Tibial nerve (tissue), 4 donors: Measurements from ENCODE around the gene TSPAN16. TPM values are rescaled to one million over a fixed set of nuclear protein-coding genes. Genes with fewer than 3 reads are reported as not detected.

Source experiments
- DNase-seq, 2 donors: peaks; one replicate each; pipeline ENCODE4 v3.0.0-alpha.2; 2019; ENCODE audit warnings: low spot score in 2 of 2
- H3K27ac ChIP-seq, 4 donors: fragments of 200-600 bp; sonication (generic) in 3 of 4; one replicate each; pipeline ENCODE4 v1.5.1; 2017 to 2019; ENCODE audit warnings: mild to moderate bottlenecking in 1 of 4
- H3K27me3 ChIP-seq, 2 donors: fragments of 200-600 bp; sonication (generic) in 1 of 2; one replicate each; pipeline versions ENCODE4 v1.5.1 to v1.6.0; 2017 to 2019
- H3K36me3 ChIP-seq, 3 donors: fragments of 200-600 bp; sonication (generic); one replicate each; pipeline ENCODE4 v1.5.1; 2018 to 2019
- H3K4me1 ChIP-seq, 4 donors: fragments of 200-600 bp; sonication (generic) in 3 of 4; one replicate each; pipeline ENCODE4 v1.5.1; 2017 to 2019
- H3K4me3 ChIP-seq, 4 donors: fragments of 200-600 bp; sonication (generic) in 3 of 4; one replicate each; pipeline ENCODE4 v1.5.1; 2017 to 2019; ENCODE audit warnings: mild to moderate bottlenecking in 1 of 4, moderate library complexity in 1 of 4
- H3K9me3 ChIP-seq, 4 donors: fragments of 200-600 bp; sonication (generic) in 3 of 4; one replicate each; pipeline ENCODE4 v1.5.1; 2017 to 2019
- EP300 ChIP-seq, 2 donors: sonication (generic); formaldehyde crosslinking; IDR thresholded peaks; one replicate each; pipeline ENCODE4 v1.6.1; 2017; ENCODE audit warnings: antibody characterized with exemption in 2 of 2, mild to moderate bottlenecking in 1 of 2
- POLR2A ChIP-seq, 2 donors: fragments of 450-650 bp; IDR thresholded peaks; one replicate each; pipeline ENCODE4 v1.6.1; 2017; ENCODE audit warnings: antibody characterized with exemption in 2 of 2, mild to moderate bottlenecking in 2 of 2, moderate library complexity in 2 of 2
- WGBS, 2 donors: methylation state at CpG; one replicate each; pipeline ENCODE4 v1.1.5; 2018; 5-methylcytosine and 5-hydroxymethylcytosine counted together
- total RNA-seq, 4 donors: library from RNA; depleted of rRNA; stranded (reverse); fragments of >200 nt; gene quantifications; one replicate each; pipeline ENCODE4 v1.1.0, GENCODE V29; 2016
- TF ChIP-seq, protein P1 (sequence below), 5 experiments: fragments of 200-600 bp in 3 of 5; fragments of 450-650 bp in 2 of 5; sonication (generic) in 3 of 5; IDR thresholded peaks; one replicate each; pipeline ENCODE4 v1.5.1; 2016 to 2019; ENCODE audit warnings: antibody characterized with exemption in 5 of 5, mild to moderate bottlenecking in 3 of 5, moderate library complexity in 2 of 5

TSPAN16 gene
- total RNA-seq, 4 donors from 2014 or later, result not detected

- Histone ChIP-seq H3K9me3 (no peaks in the 10 kb centered on the region), H3K4me3 (no peak overlapping the region), H3K27me3 (no peaks in the 10 kb centered on the region), H3K36me3 (no peaks in the 10 kb centered on the region), H3K27ac (no peak overlapping the region), H3K4me1 (peaks cover 0 to 14% (median 2%) of the 10 kb centered on the region in 4 donors)
- 85 to 88% methylated on average over 10 of the region's 10 CpGs for WGBS, 2 donors
- TF ChIP-seq, protein P1, sequence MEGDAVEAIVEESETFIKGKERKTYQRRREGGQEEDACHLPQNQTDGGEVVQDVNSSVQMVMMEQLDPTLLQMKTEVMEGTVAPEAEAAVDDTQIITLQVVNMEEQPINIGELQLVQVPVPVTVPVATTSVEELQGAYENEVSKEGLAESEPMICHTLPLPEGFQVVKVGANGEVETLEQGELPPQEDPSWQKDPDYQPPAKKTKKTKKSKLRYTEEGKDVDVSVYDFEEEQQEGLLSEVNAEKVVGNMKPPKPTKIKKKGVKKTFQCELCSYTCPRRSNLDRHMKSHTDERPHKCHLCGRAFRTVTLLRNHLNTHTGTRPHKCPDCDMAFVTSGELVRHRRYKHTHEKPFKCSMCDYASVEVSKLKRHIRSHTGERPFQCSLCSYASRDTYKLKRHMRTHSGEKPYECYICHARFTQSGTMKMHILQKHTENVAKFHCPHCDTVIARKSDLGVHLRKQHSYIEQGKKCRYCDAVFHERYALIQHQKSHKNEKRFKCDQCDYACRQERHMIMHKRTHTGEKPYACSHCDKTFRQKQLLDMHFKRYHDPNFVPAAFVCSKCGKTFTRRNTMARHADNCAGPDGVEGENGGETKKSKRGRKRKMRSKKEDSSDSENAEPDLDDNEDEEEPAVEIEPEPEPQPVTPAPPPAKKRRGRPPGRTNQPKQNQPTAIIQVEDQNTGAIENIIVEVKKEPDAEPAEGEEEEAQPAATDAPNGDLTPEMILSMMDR (IDR thresholded peaks at IDR 0.05), result no peak
- TF ChIP-seq EP300 (IDR thresholded peaks at IDR 0.05) (no peak), POLR2A (IDR thresholded peaks at IDR 0.05) (no peak)
- DNase-seq, result no peak
These were observed 28.5 kb upstream of the TSPAN16 start for GRCh38 chr19:11267316-11268085.

DNA sequence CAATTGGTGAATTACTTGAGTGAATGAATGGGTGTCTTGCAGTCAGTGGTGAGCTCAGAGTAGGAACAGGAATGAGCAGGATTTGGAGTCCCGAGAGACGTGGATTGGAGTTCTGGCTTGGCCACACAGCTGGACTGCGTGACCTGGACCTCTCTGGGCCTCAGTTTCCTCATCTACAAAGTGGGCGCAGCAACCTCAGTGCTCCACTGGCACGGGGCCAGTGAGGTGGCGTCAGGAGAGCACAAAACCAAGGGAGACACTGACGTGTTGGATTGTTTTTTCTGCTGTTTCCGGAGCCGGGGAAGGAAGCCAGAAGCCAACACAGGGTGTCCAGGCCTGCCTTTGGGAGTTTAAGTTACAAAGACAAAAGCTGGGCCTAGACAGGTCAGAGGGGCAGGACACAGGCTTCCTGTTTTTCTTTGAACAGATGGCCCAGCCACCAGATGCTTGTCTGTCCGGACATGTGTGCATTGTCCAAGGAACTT lies 27.1 kb upstream of the TSPAN16 start:
- Histone ChIP-seq H3K9me3 (no peaks in the 10 kb centered on the region), H3K36me3 (no peaks in the 10 kb centered on the region), H3K27me3 (no peaks in the 10 kb centered on the region), H3K4me3 (no peak overlapping the region), H3K27ac (peak overlapping the region in 2 of 4 donors; percentile 3 to 48), H3K4me1 (peaks cover 0 to 10% (median 0%) of the 10 kb centered on the region in 4 donors)
- 32 to 44% methylated on average over 10 of the region's 10 CpGs for WGBS, 2 donors
- TF ChIP-seq, protein P1 (IDR thresholded peaks at IDR 0.05), result no peak
- no peak for TF ChIP-seq POLR2A (IDR thresholded peaks at IDR 0.05)
- peak; percentile 23 to 86 for TF ChIP-seq EP300 (IDR thresholded peaks at IDR 0.05)
- peak; percentile 41 to 57 for DNase-seq

GRCh38 chr19:11269408-11269807 lies 26.6 kb upstream of the TSPAN16 start:
- peak overlapping the region in 2 of 4 donors; percentile 3 to 48 for H3K27ac ChIP-seq
- DNase-seq, result no peak
- TF ChIP-seq, protein P1 (IDR thresholded peaks at IDR 0.05), result no peak
- no peak for TF ChIP-seq EP300 (IDR thresholded peaks at IDR 0.05)
- TF ChIP-seq POLR2A (IDR thresholded peaks at IDR 0.05), result no peak
- no peak overlapping the region for H3K4me3 ChIP-seq
- peaks cover 0 to 10% (median 0%) of the 10 kb centered on the region in 4 donors for H3K4me1 ChIP-seq
- no peaks in the 10 kb centered on the region for H3K27me3 ChIP-seq
- WGBS, 2 donors, result 54 to 55% methylated on average over 7 of the region's 7 CpGs
- no peaks in the 10 kb centered on the region for H3K9me3 ChIP-seq
- H3K36me3 ChIP-seq, result no peaks in the 10 kb centered on the region

GRCh38 chr19:11273296-11273695 lies 22.7 kb upstream of the TSPAN16 start:
- no peak overlapping the region for H3K4me3 ChIP-seq
- DNase-seq, result no peak
- H3K9me3 ChIP-seq, result no peaks in the 10 kb centered on the region
- no peaks in the 10 kb centered on the region for H3K27me3 ChIP-seq
- 79 to 82% methylated on average over 2 of the region's 2 CpGs for WGBS, 2 donors
- TF ChIP-seq EP300 (IDR thresholded peaks at IDR 0.05), result no peak
- no peak for TF ChIP-seq POLR2A (IDR thresholded peaks at IDR 0.05)
- TF ChIP-seq, protein P1 (IDR thresholded peaks at IDR 0.05), result no peak
- H3K36me3 ChIP-seq, result no peaks in the 10 kb centered on the region
- no peak overlapping the region for H3K27ac ChIP-seq
- peaks cover 0 to 20% (median 0%) of the 10 kb centered on the region in 4 donors for H3K4me1 ChIP-seq

GRCh38 chr19:11273989-11274388 lies 22.0 kb upstream of the TSPAN16 start:
- no peaks in the 10 kb centered on the region for H3K36me3 ChIP-seq
- H3K4me1 ChIP-seq, result peaks cover 0 to 18% (median 0%) of the 10 kb centered on the region in 4 donors
- H3K27me3 ChIP-seq, result no peaks in the 10 kb centered on the region
- TF ChIP-seq POLR2A (IDR thresholded peaks at IDR 0.05), result no peak
- TF ChIP-seq EP300 (IDR thresholded peaks at IDR 0.05), result no peak
- TF ChIP-seq, protein P1 (IDR thresholded peaks at IDR 0.05), result no peak
- H3K27ac ChIP-seq, result no peak overlapping the region
- H3K9me3 ChIP-seq, result no peaks in the 10 kb centered on the region
- WGBS, 2 donors, result 78 to 88% methylated on average over 4 to 5 of the region's 5 CpGs
- DNase-seq, result no peak
- H3K4me3 ChIP-seq, result no peak overlapping the region
